Large intestine (tissue), 12 donors: ENCODE measurements around the gene SYT1. TPM values are rescaled to one million over a fixed set of nuclear protein-coding genes. Genes with fewer than 3 reads are reported as not detected.
A peak's percentile ranks its signal among the peaks of the same experiment; 100 is the strongest.
"Not testable (repeated sequence)": the region's sequence is repeated elsewhere in the genome, so short reads cannot be mapped to it uniquely, and the experiment has no call there.

Experiments used
- DNase-seq, 2 donors: peaks; one replicate each; pipeline versions ENCODE4 v3.0.0 to v3.0.0-alpha.2; 2013
- H3K27ac ChIP-seq: one replicate; pipeline ENCODE4 v1.5.1; 2013; ENCODE audit warnings: low read length
- H3K27me3 ChIP-seq: 2 replicates; pipeline ENCODE4 v1.6.1; 2013; ENCODE audit warnings: low read length; ENCODE audit not compliant: control insufficient read depth, insufficient read depth
- H3K36me3 ChIP-seq: 2 replicates; pipeline ENCODE4 v1.6.1; 2013; ENCODE audit warnings: low read length; ENCODE audit not compliant: control insufficient read depth, insufficient read depth
- H3K4me1 ChIP-seq: one replicate; pipeline ENCODE4 v1.6.1; 2013; ENCODE audit warnings: low read length; ENCODE audit not compliant: control insufficient read depth, insufficient read depth
- H3K4me3 ChIP-seq: one replicate; pipeline ENCODE4 v1.5.1; 2013; ENCODE audit warnings: low read length
- H3K9me3 ChIP-seq: one replicate; pipeline ENCODE4 v1.6.1; 2013; ENCODE audit warnings: mild to moderate bottlenecking, low read depth, low read length, moderate library complexity; ENCODE audit not compliant: control insufficient read depth
- whole genome bisulfite sequencing: methylation state at CpG from one replicate; pipeline ENCODE4 v1.1.5; 2013; ENCODE audit warnings: low lambda C conversion rate; ENCODE audit not compliant: insufficient coverage; 5-methylcytosine and 5-hydroxymethylcytosine counted together
- long read RNA-seq, 11 donors: transcript quantifications; one replicate each; lab custom pipeline, GENCODE V29; 2026
- polyA plus RNA-seq: library from polyadenylated mRNA; unstranded; fragments of 120-200 nt; gene quantifications from one replicate; pipeline ENCODE4 v1.2.1, GENCODE V29; 2013

Gene SYT1
- polyA plus RNA-seq = 12.6 TPM
- long read RNA-seq, donor 1, full-length matches to known transcripts = 1 of 1 reads
- long read RNA-seq, donor 1, partial matches to known transcripts = 0 of 1 reads
- long read RNA-seq, donor 1, other reads (novel, unspliced or antisense) = 0 of 1 reads
- long read RNA-seq, donor 2, full-length matches to known transcripts = 1 of 1 reads
- long read RNA-seq, donor 2, partial matches to known transcripts = 0 of 1 reads
- long read RNA-seq, donor 2, other reads (novel, unspliced or antisense) = 0 of 1 reads
- long read RNA-seq, donor 3 = 0 reads
- long read RNA-seq, donor 4 = 0 reads
- long read RNA-seq, donor 5 = 0 reads
- long read RNA-seq, donor 6, full-length matches to known transcripts = 3 of 3 reads
- long read RNA-seq, donor 6, partial matches to known transcripts = 0 of 3 reads
- long read RNA-seq, donor 6, other reads (novel, unspliced or antisense) = 0 of 3 reads
- long read RNA-seq, donor 7, full-length matches to known transcripts = 2 of 2 reads
- long read RNA-seq, donor 7, partial matches to known transcripts = 0 of 2 reads
- long read RNA-seq, donor 7, other reads (novel, unspliced or antisense) = 0 of 2 reads
- long read RNA-seq, donor 8, full-length matches to known transcripts = 2 of 2 reads
- long read RNA-seq, donor 8, partial matches to known transcripts = 0 of 2 reads
- long read RNA-seq, donor 8, other reads (novel, unspliced or antisense) = 0 of 2 reads
- long read RNA-seq, donor 9, full-length matches to known transcripts = 2 of 2 reads
- long read RNA-seq, donor 9, partial matches to known transcripts = 0 of 2 reads
- long read RNA-seq, donor 9, other reads (novel, unspliced or antisense) = 0 of 2 reads
- long read RNA-seq, donor 10, full-length matches to known transcripts = 1 of 1 reads
- long read RNA-seq, donor 10, partial matches to known transcripts = 0 of 1 reads
- long read RNA-seq, donor 10, other reads (novel, unspliced or antisense) = 0 of 1 reads
- long read RNA-seq, donor 11, full-length matches to known transcripts = 3 of 3 reads
- long read RNA-seq, donor 11, partial matches to known transcripts = 0 of 3 reads
- long read RNA-seq, donor 11, other reads (novel, unspliced or antisense) = 0 of 3 reads

DNA sequence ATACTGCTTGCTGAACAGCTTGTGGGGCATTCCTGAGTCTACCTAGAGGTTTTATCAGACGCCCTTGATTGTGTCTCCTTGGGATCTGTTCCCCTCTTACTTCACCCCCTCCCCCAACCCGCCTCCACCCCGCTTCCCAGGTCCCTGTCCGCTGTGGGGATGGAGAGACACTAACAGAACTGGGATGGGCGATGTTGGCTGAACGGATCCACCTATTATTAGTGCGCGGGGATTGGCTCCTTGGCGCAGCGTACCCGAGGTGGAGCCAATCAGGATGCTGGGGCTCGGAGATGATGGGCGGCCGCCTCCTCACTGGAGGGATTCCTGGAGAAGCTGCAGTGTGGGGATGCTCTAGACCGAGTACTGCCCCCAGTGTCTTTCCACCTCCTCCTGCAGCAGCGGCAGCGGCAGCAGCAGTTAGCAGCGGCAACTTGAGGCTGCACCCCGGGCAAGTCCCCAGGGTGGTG lies at the start of gene SYT1:
TSS of gene SYT1 (plus strand) at position 372 of the 467 bp plus-strand sequence.
- H3K27ac ChIP-seq = no peak within 1 kb of the TSS
- H3K36me3 ChIP-seq = no peaks in the 10 kb centered on the region
- H3K9me3 ChIP-seq = no peaks in the 10 kb centered on the region
- no CpG with 5 or more reads among the region's 19 CpGs for WGBS
- peaks cover 29% of the 10 kb centered on the region for H3K27me3 ChIP-seq
- peak; percentile 11 to 39 for DNase-seq
- H3K4me3 ChIP-seq = peak within 1 kb of the TSS; percentile 47
- peaks cover 3% of the 10 kb centered on the region for H3K4me1 ChIP-seq

GRCh38 chr12:78818487-78818886 lies 46.1 kb upstream of the SYT1 start:
- no peak for DNase-seq
- Histone ChIP-seq H3K27ac (no peak overlapping the region), H3K9me3 (no peaks in the 10 kb centered on the region), H3K27me3 (no peaks in the 10 kb centered on the region), H3K36me3 (no peaks in the 10 kb centered on the region), H3K4me3 (no peak overlapping the region), H3K4me1 (no peaks in the 10 kb centered on the region)
- no CpG with 5 or more reads among the region's 5 CpGs for WGBS

DNA sequence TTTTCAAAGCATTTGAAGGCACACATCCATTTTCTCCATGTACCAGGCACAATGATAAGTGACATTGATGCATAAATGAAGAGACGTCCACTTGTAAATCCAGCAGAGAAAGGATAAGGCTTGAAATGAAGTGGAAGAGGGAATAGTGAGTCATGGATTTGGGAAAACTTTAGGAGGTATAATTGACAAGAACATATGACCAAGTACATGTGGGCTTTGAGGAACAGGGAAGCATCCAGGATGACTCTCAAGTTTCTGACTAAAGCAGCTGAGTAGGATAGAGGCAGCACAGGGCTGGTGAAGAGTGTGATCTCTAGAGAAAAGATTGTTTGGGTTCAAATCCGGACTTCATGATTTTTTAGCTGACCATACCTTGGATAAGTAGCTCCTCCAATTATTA lies 43.6 kb upstream of the SYT1 start:
- no peak overlapping the region for H3K27ac ChIP-seq
- H3K4me1 ChIP-seq = no peaks in the 10 kb centered on the region
- DNase-seq = no peak
- no peaks in the 10 kb centered on the region for H3K9me3 ChIP-seq
- no peak overlapping the region for H3K4me3 ChIP-seq
- no peaks in the 10 kb centered on the region for H3K27me3 ChIP-seq
- WGBS = 92% methylated on average over 2 of the region's 2 CpGs
- H3K36me3 ChIP-seq = no peaks in the 10 kb centered on the region

- Histone ChIP-seq H3K4me3 (no peak overlapping the region), H3K36me3 (no peaks in the 10 kb centered on the region), H3K9me3 (no peaks in the 10 kb centered on the region), H3K27ac (no peak overlapping the region), H3K4me1 (no peaks in the 10 kb centered on the region), H3K27me3 (no peaks in the 10 kb centered on the region)
- no peak for DNase-seq
These were observed 39.7 kb upstream of the SYT1 start for GRCh38 chr12:78824918-78825317.

DNA sequence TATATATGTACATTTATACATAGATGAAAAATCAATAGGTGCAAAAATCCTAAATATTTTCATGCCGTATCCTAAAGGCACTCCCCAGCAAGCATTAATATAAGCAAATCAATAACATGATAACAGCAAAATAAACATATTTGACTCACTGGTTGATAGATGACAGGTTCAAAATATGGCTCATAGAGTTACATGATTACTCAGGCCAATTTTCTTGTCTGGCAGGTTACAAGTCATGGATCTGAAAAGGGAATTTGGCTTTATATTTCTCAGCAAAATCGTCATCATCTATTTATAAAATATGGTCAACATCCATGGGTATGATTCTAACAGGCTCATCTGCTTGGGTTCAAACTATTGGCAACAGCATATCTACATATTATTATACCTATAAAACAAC lies 34.9 kb upstream of the SYT1 start:
- no peak for DNase-seq
- no peaks in the 10 kb centered on the region for H3K4me1 ChIP-seq
- WGBS = no CpG with 5 or more reads among the region's 2 CpGs
- H3K27me3 ChIP-seq = no peaks in the 10 kb centered on the region
- H3K9me3 ChIP-seq = no peaks in the 10 kb centered on the region
- H3K4me3 ChIP-seq = no peak overlapping the region
- no peak overlapping the region for H3K27ac ChIP-seq
- H3K36me3 ChIP-seq = no peaks in the 10 kb centered on the region

DNA sequence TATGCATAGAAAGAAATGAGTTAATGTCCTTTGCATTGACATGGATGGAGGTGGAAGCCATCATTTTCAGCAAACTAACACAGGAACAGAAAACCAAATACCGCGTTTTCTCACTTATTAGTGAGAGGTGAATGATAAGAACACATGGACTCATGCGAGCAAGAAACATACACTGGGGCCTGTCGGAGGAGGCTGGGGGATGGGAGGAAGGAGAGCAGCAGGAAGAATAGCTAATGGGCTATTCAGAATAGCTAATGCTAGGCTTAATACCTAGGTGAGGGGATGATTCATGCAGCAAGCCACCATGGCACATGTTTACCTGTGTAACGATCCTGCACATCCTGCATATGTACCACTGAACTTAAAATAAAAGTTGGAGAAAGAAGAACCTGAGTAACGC lies 29.1 kb upstream of the SYT1 start:
- no peaks in the 10 kb centered on the region for H3K4me1 ChIP-seq
- no peaks in the 10 kb centered on the region for H3K27me3 ChIP-seq
- H3K36me3 ChIP-seq = no peaks in the 10 kb centered on the region
- H3K9me3 ChIP-seq = no peaks in the 10 kb centered on the region
- WGBS = 92% methylated on average over 2 of the region's 6 CpGs
- no peak overlapping the region for H3K27ac ChIP-seq
- no peak for DNase-seq
- no peak overlapping the region for H3K4me3 ChIP-seq

GRCh38 chr12:78840518-78841019 lies 24.0 kb upstream of the SYT1 start:
- not testable (repeated sequence) for H3K9me3 ChIP-seq, H3K4me3 ChIP-seq, H3K36me3 ChIP-seq, H3K27me3 ChIP-seq, DNase-seq, H3K4me1 ChIP-seq, H3K27ac ChIP-seq
- WGBS = 87% methylated on average over 3 of the region's 7 CpGs

DNA sequence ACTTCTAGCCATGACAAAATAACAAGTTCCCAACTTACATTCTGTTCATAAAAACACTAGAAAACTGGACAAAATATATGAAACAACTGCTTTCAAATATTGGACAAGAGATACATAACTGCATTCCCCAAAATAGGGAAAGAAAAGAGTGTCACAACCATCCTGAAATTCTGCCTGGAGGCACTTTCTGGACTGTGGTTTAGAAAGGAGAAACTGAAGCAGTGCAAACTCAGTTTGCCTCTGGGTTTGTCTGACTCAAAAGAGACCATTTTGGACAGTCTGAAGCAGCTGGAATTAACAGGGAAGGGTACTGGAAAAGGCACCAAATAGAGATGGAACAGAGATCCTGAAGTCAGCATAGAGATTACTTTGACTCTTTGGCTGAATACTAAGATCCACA lies 11.3 kb upstream of the SYT1 start:
- no peak for DNase-seq
- H3K27ac ChIP-seq = no peak overlapping the region
- H3K36me3 ChIP-seq = no peaks in the 10 kb centered on the region
- H3K9me3 ChIP-seq = peaks cover 5% of the 10 kb centered on the region
- H3K4me1 ChIP-seq = no peaks in the 10 kb centered on the region
- H3K27me3 ChIP-seq = no peaks in the 10 kb centered on the region
- H3K4me3 ChIP-seq = no peak overlapping the region

DNA sequence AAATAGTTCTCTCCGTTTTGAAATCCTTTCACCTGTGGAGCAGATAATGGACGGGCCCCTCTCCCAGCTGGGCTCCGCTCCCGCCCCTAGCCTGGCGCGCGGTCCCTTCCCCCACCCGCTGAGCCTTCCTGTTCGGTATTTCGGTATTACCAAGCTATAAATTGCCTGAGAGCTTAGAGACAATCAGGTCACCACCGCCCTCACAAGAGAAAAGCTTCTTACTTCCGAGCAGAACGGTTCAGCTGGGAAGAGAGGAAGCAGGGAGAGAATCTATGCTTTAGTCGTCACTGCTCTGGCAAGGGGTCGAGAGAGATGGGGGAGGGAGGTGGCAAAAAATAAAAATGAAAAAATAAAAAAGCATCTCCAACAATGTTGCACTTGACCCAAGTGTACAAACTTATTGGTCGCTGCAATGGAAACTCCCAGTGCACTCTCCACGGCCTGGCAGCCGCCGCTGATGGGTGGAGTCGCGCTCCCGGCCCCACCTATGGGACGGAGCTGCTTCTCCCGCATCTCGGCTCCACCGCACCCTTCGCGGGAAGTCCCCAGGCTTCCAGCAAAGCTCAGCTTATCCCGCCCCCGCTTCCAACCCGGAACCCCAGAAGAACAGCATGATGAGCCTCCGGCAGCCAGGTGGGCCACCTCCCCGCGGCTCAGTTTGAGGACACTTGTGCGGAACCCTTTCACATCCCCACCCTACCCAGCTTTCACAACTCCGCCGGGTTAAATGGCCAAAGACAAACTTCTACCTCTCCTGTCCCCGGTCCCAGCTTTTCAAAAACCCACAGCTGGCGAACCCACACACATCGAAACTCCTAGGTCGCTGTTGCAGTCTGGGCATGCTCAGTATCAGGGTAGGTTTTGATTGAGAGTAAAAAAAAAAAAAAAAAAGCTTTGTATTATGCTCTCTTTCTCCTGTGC lies 832 bp upstream of the SYT1 start:
- H3K27ac ChIP-seq = no peak overlapping the region
- H3K4me1 ChIP-seq = peaks cover 3% of the 10 kb centered on the region
- WGBS = 0% methylated on average over 1 of the region's 41 CpGs
- H3K36me3 ChIP-seq = no peaks in the 10 kb centered on the region
- H3K4me3 ChIP-seq = peak overlapping the region; percentile 47
- peaks cover 29% of the 10 kb centered on the region for H3K27me3 ChIP-seq
- peak; percentile 7 to 45 for DNase-seq
- H3K9me3 ChIP-seq = no peaks in the 10 kb centered on the region
